Measurements from ENCODE around the gene TNFRSF19.

DNA sequence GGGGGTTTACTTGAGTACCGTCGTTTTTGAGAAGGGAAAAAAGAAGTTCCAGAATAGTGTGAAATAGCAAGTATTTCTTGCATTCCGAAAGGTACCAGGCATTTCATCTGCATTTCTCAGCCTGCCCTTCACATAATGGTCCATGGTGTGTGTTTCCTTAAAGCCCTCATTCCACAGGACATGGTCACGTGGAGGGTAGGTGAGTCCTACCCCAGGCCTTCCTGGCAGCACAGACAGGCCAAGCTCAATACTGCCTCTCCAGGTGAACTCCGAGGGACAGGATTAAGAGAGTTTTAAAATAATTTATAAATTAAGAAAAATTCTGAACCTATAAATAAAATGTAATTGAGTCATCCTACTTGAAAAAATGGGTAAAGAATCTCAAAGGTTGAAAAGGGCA, 64.7 kb downstream of the TNFRSF19 start:
- TF ChIP-seq, protein P1, sequence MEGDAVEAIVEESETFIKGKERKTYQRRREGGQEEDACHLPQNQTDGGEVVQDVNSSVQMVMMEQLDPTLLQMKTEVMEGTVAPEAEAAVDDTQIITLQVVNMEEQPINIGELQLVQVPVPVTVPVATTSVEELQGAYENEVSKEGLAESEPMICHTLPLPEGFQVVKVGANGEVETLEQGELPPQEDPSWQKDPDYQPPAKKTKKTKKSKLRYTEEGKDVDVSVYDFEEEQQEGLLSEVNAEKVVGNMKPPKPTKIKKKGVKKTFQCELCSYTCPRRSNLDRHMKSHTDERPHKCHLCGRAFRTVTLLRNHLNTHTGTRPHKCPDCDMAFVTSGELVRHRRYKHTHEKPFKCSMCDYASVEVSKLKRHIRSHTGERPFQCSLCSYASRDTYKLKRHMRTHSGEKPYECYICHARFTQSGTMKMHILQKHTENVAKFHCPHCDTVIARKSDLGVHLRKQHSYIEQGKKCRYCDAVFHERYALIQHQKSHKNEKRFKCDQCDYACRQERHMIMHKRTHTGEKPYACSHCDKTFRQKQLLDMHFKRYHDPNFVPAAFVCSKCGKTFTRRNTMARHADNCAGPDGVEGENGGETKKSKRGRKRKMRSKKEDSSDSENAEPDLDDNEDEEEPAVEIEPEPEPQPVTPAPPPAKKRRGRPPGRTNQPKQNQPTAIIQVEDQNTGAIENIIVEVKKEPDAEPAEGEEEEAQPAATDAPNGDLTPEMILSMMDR (IDR thresholded peaks at IDR 0.05) = no peak
- TF ChIP-seq POLR2A (IDR thresholded peaks at IDR 0.05) = no peak

Measured in uterus (tissue), 2 donors.